GM19043 (cell line): ENCODE measurements around the gene LAPTM4A.
"Not testable (repeated sequence)": the region's sequence is repeated elsewhere in the genome, so short reads cannot be mapped to it uniquely, and the experiment has no call there.

ENCODE experiments used
- ATAC-seq: cut with Tn5 transposase; IDR thresholded peaks from one replicate; pipeline ENCODE4 v1.9.1; 2021; ENCODE audit warnings: low read depth; ENCODE audit not compliant: unreplicated experiment

The LAPTM4A gene

DNA sequence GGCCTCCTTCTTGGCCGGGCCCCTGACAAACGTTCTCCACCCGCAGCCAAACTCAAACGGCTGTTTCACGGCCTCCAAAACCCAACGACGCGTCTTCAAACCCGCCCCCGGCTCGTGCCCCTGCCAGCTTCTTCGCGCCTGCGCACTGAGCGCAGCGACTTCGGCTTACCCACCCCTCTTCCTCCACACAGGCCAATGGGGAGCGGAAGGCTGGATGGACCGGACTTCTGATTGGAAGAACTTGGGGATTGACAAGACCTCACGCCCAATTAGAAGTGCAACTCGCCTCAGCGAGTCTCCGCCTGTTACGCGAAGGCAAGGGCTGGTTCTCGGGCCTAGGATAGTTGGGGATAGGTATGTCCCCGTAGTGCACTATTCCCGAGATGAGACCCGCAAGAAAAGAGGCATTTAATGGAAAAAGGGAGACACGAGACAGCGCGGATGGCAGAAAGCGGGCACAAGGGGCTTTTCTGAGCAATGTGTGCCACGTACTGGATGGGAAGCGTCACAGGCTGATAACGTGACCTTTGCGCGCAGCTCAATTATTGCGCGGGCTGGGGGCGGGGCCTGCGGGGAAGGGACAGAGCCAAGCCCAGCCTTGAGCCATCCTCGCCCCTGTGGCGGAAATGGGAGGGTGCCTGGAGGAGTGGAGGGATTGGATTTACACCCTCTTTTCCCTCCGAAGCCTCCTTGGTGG is at the start of gene LAPTM4A:
LAPTM4A (minus strand) TSS at position 97 of the 697 bp plus-strand sequence. CDS start 108 bp downstream, outside the sequence.
- peak; percentile 90 for ATAC-seq

DNA sequence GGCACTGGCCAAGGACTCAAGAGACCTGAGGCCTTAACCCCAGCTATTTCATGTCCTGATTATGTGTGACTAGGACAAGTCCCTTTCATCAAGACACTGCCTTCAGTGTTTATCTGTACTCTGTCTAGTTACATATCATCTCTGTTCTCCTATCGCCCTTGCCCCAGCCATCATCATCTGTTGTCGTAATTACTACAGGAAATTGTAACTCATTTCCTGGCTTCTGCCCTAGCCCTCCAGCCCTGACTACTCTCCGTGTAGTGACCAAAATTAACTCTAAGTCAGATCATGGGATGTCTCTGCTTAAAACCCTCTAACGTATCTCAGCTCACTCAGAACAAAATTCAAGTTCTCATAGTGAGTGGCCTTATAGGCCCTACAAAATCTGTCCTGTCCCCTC is 49.3 kb upstream of the LAPTM4A start:
- no peak for ATAC-seq

DNA sequence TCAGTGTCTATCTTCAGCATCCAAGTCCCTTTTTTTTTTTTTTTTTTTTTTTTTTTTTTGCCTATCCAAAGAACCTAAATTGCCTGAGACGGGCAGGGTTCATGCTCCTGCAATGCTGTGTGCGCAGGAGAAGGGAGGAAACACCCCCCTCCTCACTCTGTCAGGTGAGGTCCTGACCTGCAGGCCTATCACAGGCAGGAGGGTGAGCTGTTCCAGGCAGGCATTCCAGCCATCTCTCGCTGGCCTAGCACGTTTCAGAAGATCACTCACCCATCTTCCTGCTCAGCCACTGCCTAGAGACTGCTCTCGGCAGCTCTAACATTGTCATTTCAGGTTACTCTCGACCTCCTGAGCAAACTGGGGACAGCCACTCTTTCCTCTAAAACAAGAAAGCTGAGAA is 48.4 kb upstream of the LAPTM4A start:
- ATAC-seq: no peak

DNA sequence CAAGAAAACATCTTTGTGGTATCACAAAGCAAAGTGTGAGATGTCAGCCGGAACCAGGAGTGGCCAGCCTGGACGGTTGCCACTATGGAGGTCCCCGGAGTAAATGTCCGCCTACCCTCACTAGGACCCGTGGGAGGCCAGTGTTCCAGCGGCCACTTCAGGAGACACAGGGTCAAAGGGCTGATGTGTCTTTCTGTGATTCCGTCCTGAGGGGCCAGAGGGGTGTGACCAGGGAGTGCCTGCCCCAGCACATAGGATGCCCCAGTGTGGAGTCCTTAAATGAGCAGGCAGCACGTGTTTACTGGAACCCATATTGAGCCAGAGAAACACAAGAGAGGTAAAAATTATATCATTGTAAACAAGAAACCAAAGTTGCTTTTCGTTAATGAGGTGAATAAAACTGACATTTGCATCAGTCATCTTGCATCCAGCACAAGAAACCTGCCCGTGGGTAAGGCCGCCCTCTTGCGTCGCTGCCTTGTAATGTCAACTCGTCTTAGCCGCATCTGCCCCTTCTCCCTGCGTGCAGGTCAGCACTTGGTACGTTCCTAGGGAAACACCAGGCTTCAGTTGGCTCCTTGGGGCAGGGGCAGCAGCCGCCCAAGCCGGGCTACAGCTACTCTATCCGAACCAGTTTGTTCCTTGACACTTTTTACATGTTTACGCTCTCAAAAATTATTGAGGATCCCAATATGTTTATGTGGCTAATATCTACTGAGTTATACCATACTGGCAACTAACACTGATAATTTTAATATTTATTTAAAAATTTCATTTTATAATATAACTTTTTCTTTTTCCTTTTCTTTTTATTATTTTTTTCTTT is 46.7 kb upstream of the LAPTM4A start:
- ATAC-seq: peak; percentile 92

DNA sequence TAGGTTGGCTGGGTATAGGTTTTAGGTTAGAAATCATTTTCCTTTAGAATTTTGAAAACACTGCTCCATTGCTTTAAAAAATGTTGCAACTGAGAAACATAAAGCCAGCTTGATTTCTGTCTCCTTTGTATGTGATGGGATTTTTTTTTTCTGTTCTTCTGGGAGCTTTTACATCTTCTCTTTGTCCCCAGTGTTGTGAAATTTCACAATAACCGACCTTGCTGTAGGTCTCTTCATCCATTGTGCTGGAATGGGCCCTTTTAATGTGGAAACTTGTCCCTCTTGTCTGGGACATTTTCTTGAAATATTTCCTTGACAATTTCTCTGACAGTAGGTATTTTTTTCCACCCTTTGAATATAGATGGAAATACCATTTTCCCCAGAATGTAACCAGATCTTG is 44.0 kb upstream of the LAPTM4A start:
- ATAC-seq: no peak

DNA sequence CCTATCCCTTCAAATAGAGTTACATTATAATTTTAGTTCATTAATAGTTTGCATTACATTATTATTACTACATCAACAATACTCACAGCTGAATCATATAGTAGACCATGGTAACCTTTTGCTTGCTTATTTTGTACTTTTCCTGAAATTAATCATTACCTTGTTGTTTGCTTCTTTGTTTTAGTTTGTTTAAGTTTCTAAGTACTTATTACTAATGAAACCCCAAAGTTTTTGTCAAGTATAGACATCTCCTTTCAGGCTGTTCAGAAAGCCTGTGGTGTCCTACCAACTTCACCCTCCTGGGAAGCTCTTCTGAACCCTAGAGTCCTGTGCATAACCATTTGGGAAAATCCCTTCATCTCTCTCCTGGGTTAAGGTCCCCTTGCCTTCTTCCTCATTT is 43.5 kb upstream of the LAPTM4A start:
- no peak for ATAC-seq

DNA sequence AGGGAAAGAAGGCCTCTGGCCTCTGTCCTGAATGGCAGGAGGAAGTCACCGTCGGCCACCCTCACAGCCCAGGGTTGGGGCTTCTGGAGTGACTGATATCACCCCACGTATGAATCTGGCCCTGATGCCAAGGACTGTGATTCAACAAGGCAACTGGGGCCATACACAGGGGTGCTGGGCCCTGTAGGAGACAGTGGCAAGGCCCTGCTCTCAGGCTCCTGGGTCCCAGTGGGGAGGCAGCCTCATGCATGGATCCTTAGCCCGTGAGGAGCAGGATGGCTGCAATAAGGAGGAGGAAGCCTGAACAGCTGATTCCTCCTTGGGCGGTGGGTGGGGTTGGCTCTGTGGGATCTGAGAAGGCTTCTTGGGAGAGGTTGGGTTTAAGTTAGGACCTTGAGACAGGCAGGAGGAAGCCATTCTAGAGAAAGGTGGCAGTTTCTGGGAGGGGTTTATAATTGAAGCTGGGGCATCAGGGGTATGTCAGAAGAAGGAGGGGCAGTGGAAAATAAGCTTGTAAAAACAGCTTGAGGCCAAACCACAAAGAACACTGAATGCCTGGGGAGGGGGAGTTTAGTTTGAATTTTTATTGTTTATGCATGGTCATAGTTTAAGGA is 42.8 kb upstream of the LAPTM4A start:
- ATAC-seq: no peak

DNA sequence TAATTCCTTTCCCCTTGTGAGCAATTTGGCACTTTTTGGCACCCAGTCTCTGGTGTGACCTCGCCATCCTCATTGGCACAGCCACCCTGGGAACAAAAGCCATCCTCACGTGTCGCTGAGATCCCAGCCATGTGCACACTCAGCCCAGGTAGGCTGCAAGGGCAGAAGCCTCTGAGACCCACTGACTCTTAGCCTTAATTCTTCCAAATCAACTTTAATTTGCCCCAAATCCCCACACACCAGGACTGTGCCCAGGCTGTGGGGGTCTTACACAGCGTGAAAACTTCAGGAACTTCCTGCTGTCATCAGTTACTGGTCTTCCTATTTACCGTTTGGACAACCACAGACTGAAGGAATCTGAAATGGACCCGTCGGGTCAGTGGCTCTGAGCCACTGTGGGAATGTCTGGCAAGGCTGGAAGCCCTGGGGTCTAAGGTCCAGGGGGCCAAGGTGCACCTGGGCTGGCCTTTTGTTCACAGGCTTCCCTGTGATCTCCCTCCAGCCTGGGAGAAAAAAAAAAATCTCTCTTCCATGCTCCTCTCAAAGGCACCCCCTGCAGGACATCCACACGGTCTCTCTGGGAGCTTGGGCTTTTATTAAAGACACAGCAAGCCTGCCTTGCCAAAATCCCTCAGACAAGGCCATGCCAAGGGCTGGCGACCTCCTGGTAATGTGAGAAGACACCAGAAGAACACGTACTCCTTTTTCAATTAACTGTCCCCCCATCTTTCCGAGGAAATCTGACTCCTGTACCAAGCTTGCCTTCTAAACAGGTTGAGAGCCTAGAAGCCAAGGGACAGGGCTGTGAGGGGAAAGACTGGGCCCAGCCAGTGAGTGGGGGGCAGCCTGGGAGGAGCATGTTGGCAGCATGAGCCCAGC is 42.1 kb upstream of the LAPTM4A start:
- no peak for ATAC-seq

DNA sequence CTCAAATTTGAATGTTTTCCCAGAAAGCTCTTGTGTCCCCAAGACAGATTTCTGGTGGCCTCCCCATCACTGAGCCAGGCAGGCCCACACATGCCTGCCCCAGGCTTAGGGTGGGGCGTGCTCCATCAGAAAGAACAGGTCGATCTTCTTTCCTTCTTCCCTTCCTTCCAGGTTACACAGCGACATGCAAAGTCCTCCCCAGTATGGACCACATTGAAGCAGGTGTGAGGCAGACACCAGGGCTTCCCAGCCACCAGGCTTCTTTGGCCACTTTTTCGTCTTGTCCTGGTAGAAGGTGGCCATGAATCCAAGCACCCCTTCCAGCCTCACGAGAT is 41.4 kb upstream of the LAPTM4A start:
- ATAC-seq: no peak

DNA sequence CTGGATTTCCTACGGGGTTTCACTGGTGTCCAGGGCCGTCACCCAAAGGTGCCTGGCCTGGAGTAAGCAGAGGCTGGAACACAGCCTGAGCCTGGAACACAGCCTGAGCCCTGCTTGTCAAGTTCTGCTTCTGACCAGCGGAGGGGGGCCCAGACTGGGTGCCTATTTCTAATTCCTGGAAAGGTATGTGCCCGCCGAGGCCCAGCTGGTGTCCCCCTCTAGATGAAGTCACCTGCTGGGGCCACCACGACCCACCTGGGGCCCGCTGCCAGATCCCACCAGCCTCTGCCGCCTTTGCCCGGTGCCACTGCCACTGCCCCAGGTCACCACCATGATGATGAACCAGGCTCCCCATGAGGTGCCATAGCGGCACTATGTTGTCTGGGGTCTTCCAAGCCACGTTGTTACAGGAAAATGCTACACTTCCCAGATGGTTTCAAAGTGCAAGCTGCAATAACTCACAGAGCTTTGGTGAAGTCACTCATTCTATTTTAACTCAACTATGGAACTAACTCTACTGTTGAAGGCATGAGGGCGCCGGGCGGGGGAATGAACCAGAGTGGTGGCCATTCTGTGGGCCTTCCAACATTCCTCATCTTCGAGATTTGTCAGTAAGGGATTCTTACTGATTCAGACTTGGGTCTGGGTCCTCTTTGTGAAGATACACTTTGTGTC is 40.9 kb upstream of the LAPTM4A start:
- no peak for ATAC-seq

DNA sequence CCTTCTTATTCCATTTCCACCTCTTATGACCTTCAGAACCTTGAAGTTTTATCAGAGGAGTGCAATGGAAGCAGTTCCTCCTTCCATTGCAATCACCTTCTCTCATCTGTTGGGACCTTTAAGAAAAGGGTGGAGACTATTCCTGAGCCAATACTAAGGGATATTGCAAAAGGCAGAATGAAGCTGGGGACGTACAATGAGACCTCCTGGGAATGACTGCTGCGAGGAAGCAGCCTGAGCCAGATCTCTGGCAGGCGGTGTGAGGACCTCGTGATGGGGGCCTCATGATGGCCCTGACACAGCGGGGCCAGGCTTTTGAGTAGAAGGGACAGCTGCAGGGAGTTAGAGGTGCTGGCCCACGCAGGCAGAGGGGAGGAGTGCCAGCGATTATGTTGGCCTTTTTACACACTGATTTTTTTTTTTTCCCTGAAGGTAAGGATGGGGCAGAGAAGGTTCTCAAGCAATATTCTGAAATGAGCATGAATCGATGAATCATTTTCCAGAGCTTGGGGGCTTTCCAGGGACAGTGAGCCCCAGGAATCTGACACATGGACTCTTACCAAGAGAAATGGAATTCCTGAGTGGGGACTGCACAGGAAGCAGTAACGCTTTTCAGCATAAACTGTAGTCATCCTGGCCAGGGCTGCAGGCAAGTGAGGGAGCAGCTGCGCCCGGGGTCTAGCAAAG is 40.0 kb upstream of the LAPTM4A start:
- no peak for ATAC-seq

DNA sequence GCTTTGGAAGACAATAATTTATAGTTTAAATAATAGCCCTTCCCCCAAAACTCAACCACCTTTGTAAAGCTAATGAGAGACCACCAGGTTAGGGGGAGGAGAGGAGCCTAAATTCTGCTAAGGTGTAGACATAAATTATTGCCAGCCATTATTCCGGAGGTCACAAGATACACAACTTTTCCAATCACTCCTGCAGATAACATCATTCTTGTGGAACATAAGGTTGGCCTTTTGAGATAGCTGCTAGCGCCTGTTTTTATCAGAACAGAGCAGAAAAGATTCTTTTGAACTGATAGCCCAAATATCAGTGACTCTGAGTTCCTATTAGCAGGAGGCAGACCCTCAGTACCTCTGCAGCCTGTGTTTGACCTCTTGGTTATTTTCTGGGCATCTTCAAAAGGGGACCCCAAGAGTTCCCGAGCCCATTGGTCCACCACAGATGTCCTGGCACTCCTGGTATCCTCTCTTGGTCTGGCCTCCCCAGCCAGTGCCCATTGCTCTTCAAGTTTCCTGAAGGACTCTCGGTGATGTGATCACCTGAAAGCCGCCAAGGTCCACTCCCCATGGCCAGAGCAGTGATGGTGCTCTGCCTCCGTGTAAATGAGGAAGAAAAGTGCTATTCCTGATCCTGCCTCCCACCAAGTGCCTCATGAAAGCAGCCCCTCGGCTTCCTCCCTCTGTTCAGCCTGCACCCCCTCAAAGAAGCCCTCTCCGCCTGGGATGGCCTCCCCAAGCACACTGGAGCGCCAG is 38.5 kb upstream of the LAPTM4A start:
- no peak for ATAC-seq

DNA sequence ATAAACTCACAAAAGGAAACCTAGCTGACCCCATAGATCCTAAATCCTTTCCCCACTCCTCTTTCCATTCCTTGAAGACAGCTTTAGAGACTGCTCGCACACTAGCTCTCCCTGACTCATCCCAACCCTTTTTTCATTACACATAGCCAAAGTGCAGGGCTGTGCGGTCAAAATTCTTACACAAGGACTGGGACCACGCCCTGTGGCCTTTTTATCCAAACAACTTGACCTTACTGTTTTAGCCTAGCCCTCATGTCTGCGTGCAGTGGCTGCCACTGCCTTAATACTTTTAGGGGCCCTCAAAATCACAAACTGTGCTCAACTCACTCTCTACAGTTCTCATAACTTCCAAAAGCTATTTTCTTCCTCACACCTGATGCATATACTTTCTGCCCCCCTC is 34.5 kb upstream of the LAPTM4A start:
- ATAC-seq: not testable (repeated sequence)

DNA sequence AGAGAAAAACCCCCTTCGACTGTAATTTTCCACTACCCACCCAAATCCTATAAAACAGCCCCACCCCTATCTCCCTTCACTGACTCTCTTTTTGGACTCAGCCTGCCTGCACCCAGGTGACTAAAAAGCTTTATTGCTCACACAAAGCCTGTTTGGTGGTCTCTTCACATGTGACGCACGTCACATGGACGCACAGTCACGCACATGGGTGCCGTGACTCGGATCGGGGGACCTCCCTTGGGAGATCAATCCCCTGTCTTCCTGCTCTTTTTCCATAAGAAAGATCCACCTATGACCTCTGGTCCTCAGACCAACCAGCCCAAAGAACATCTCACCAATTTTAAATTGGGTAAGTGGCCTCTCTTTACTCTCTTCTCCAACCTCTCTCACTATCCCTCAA is 31.4 kb upstream of the LAPTM4A start:
- ATAC-seq: not testable (repeated sequence)

DNA sequence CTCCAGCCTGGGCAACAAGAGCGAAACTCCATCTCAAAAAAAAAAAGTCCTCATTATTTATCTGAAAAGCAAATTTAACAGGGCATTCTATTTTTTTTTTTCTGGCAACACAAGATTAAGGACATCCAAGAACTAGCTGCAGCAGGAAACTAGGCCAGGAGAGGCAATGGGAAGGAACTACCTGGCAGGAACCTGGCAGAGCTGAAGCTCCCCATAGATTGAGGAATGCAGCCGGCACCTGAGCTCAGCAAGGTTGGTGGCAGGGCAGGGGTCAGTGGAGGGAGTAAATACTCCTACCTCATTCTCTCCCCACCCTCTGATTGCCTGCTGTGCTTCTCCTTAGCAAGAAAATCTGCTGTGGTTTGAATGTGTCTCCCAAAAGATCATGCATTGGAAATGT is 30.4 kb upstream of the LAPTM4A start:
- no peak for ATAC-seq

DNA sequence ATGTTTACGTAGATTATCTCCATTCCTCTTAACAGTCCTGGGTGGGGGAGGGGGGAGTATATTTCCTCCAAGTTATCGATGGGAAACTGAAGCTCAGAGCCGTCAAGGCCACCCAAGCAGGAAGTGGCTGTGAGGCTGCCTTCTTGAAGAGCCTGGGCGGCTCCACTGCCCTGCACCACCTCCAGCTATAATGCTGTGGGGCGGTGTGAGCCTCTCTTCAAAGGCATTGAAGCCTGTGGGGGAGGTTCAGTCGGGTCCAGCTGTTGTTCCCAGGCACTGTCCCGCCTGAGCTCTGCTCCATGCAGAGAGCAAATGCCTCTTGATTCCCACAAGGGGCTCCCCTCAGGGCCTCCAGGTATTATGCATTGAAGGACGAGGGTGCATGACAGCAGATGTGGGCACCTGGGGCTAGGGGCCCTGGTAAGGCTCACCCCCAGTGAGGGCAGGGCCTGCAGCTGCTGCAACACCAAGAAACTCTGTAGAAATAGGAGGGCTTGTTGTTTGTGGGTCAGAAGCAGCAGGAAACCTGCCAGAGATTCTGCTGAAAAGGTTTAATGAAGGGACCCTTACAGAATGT is 29.5 kb upstream of the LAPTM4A start:
- no peak for ATAC-seq

DNA sequence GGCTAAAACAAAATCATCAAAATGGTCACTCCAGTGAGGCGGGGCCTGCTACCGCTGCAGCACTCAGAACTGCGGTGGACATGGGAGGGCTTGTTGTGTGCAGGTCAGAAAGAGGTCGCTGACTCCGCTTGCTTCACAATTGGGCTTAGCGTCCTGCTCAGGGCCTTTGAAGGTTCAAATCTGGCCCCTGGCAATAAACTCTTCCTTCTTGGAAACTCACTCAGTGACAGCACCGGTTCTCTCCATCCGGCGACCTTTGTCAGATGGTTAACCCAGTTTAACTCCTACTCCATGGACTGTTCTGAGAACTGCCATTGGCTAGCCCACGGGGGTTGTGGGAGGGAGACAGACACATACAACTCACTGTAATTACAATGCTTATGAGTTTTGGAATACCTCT is 29.0 kb upstream of the LAPTM4A start:
- ATAC-seq: no peak

DNA sequence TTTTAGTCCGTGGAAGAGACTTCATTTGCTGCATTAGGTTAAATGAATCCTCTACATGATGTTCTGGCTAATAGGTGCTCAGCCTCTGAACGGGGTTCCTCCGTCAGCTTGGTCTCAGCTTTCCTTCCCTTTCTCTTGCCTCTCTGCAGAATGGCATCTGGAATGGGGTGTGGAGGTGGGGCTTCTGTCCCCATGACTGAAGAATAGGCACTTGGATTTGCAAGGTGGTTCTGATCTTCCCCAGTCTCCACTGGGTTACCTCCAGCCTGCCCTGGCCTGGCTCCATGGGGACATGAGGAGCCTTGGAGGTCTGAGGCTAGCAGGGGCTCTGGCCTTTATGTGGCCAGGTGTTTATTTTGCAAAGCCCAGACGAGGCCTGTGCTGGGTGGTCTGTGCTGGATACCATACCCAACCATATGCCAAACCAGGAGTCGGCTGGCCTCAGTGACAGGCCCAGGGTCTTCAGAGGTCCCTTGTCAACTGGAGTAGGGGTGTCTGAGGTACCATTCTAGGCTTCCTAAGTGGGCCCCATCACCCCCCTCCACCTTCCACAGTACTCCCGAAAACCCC is 28.2 kb upstream of the LAPTM4A start:
- ATAC-seq: no peak
